GM19438 (cell line): ENCODE results near the gene FAM3B.
"Not testable (repeated sequence)": the region's sequence is repeated elsewhere in the genome, so short reads cannot be mapped to it uniquely, and the experiment has no call there.

Experiments
- ATAC-seq: cut with Tn5 transposase; IDR thresholded peaks from one replicate; pipeline ENCODE4 v1.9.1; 2021; ENCODE audit warnings: low read depth; ENCODE audit not compliant: unreplicated experiment

Gene FAM3B

DNA sequence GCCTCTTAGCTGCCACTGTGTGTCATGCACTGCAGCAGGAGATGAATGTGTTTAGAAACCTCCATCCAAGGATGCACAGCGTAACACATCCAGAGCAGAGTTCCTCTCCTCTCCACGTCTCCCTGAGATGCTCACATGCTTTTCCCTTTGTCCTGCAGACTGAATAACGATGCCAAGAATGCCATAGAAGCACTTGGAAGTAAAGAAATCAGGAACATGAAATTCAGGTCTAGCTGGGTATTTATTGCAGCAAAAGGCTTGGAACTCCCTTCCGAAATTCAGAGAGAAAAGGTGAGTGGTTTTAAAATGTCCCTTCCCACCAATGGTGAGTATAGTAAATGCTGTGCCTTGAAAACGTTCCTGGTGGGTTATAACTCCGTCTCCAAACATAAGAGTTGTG, 31.8 kb downstream of the FAM3B start:
- no peak for ATAC-seq

DNA sequence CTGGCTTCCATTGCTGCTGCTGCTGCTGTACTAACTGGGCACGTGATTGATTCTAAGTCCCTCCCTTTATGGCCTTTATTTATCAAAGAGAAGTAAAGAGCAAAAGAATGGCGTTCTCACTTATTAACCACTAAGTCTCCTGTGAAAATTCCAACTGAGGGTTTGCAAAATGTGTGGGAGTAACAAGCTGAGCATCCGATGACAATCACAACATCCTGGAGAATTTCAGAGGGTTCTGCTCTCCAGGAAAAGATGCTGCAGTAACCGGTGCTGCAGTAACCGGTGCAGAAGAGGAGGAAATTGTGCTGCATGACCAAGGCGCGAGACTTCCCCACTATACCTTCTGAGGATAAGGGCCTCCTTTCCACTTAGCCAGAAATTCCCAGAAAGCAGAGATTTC, 32.5 kb downstream of the FAM3B start:
- no peak for ATAC-seq

DNA sequence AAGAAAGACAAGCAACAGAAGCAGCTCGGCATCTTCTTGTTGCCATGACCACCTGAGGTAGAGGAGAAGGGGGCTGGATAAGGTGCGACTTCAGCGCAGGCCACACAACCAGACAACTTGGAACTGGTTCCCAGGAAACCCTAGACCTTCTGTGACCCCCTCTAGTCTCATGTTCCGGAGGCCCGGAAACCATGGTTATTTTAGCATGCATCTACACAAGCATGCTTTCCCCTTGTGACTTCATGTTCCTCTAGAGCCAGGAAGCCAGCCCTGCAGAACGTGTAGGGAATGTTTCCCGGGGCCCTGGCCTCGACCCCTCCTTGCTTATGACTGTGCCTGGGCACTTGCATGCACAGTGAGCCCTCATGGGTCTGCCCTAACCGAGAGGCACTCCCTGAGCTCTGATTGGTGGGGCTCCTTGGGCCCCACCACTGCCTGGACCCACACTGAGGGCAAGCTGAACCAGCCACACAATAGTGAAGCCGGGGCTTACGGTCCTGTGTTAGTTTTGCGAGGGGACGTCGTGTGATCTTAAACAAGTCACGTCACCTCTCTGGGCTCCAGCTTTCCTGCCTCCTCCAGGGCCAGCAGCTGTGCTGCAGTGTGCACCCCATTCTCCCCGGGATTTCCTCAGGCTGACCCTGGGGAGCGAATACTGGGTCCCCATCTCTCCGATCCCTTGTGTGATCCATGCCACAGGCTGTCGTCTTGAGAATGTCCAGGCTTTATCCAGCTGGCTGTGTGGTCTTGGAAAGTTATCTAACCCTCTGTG, 33.2 kb downstream of the FAM3B start:
- ATAC-seq, result no peak

- ATAC-seq, result no peak
Measured at GRCh38 chr21:41350436-41351155, 34.0 kb downstream of the FAM3B start.

- ATAC-seq, result no peak
Measured at GRCh38 chr21:41357546-41357945, 40.9 kb downstream of the FAM3B start.

DNA sequence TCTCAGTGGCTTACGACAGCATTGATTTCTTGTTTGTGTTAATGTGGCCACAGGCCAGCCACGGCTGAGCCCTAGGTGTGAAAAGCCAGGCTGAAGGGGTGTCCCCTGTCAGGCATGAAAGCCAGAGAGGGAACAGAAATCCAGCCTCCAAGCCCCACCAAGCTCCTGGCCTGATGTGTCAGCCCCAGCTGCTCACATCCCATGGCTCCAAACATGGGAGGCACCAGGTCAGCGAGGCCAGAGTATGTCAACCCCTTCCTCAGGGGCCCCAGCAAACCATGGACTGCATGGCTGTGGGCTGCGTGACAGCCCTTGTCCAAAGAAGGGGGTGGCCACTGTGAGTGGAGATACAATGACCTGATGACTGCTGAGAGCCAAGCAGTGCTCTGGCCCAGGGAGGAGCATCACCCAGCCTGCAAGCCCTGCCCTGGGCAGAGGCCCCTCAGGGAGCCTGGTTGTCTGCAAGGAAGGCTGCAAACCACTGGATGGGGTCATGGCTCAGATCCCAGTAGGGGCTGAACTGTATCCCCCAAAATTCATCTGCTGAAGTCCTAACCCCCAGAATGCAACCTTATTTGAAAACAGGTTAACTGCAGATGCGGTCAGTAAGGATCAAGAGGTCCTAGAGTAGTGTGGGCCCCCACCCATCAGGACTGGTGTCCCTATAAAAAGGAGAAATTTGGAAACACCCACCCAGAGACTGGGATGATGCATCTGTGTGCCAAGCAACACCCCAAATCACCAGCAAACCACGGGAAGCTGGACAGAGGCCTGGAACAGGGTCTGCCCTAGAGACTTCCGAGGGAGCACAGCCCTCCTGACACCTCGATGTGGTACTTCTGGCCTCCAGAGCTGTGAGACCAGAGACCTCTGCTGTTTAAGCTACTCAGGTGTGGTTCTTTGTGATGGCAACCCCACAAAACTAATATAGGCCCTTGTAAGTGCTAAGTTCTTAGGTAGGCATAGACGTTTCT, 41.9 kb downstream of the FAM3B start:
- no peak for ATAC-seq

DNA sequence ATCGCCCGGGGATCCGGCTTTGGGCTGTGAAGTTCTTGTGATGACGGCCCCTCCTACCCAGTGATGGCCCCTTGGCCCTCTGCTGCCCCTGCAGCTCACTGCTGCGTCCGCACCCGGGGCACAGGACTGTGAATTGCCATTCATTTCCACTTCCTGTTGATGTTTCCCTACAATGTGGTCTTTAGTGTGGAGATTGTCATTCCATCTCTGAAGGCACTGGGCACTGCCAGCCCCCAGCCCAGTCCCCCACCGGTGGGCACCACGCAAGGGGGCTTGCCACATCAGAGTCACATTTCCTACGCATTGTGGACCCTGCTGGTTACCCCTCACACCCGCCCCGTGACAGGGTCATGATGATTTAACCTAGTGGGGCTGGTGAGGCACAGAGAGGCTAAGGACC, 42.7 kb downstream of the FAM3B start:
- no peak for ATAC-seq

- ATAC-seq, result not testable (repeated sequence)
Measured at GRCh38 chr21:41359754-41360071, 43.1 kb downstream of the FAM3B start.

DNA sequence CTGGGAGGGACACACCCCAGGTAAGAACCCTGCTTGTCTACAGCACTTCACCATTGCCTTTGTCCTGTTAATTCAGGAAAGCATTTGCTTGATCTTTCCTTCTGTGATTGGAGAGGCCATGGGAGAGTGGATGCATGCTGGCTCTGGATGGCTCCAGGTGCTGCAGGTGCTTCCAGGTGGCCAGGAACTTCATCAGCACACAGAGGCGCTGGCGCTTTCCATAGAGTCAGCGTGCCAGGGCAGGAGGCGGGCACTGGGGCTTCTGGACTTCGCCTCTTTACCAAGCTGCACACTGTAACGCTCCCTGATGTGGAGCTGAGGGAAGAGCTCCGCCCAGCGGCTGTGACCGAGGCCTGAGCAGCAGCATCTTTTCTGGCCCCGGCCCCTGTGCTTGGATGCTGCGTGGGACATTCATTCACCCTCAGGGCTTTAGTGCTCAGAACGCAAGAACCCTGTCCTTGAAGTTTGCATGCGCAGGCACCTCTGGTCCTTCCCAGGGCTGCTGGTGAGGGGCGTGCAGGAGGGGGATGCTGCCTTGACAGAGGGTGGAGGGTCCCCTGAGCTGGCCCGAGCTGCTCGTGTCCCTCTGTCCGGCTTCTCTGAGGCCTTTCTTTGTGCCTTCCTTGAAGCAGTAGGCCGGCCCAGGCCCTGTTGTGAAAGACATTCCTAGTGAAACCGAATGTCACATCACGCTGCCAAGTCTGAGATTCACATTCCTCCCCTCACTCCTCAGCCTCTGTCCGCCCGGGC, 43.6 kb downstream of the FAM3B start:
- ATAC-seq, result no peak

DNA sequence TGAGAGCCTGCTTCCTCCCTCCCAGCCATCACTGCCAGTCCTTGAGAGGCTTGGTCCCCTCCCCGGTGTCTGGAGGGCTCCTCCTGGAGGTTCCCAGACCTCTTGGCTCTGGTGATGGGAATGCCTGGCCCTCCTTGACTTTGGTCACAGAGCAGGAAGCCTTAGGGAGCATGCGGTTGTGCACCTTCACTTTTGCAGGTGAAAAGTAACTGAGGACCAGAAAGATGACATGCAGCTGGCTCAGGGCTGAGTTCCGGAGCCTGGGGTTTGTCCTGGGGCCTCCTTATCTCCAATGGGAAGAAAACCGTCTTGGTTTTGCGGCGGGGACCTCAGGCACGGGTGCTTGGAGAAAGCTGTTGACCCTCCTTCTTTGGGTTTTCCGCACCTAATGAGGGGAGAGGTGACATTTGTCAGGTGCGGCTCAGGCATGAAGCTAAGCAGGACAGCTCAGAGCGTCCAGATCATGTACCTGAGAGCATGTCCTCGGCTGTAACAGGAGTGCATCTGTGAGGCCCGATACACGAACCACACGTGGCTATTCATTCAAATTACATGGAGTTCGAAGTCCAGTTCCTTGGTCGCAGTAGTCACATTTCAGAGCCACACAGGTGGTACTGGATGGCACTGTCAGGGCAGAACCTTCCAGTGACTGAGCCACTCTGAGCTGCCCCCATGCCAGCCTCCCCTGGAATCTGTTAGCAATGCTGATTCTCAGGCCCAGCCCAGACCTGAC, 44.6 kb downstream of the FAM3B start:
- ATAC-seq, result peak; percentile 12

GRCh38 chr21:41361786-41362604, 45.4 kb downstream of the FAM3B start, which contains the start of gene MX2:
TSS of gene MX2 (plus strand) at chr21:41362027. CDS start at chr21:41376907, 14,880 bp downstream.
- peak; percentile 51 for ATAC-seq

GRCh38 chr21:41362605-41363369, 46.2 kb downstream of the FAM3B start:
- ATAC-seq, result no peak

DNA sequence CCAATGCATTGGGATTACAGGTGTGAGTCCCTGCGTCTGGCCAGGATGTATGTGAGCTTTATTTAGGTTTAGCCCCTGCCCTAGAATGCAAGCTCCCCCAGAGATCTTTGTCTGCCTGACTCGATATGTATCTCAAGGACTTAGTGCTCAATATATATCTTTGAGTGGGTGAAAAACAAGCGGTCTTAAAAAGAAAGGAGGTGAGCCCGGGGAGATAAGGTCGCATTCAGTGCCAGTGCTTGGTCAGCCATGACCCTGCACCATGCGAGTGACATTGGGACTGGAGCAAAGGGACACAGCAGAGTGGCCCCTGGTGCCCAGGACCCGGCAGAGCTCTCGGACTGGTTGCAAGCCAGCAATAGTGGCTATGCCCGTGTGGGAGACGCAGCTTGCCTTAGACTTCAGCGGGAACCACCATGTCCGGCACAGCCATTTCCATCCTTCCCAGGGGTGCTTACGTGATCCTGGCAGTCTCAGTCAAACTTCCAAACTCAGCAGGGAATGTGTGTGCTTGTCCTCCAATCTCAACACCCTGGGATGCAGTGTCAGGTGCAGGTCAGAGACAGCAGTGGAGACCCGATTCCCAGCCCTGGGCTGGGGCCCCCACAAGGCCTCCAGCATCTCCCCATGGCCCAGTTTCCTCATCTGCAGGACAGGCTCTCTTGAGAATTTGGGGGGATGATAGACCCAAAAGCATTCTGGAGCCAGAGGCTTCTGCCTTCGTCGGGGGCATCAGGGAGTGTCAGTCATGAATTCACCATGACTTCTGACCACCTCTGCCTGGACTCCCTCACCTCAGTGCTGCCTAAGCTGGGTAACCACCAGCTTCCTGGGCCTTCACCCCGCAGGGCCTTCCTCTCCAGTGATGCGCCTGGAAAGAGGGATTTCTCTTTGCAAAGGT, 47.0 kb downstream of the FAM3B start:
- ATAC-seq, result no peak

GRCh38 chr21:41364308-41364707, 47.7 kb downstream of the FAM3B start:
- ATAC-seq, result no peak

GRCh38 chr21:41365377-41366107, 48.9 kb downstream of the FAM3B start:
- no peak for ATAC-seq

- no peak for ATAC-seq
Measured at GRCh38 chr21:41366522-41367151, 50.0 kb downstream of the FAM3B start.
